Activated gamma-delta T cell (primary cell): ENCODE measurements around the gene DAPK2.

Experiments
- DNase-seq: peaks from one replicate; lab custom pipeline; 2025; lab: John Stamatoyannopoulos, UW

DAPK2 gene

GRCh38 chr15:63893866-63894661, 152.2 kb downstream of the DAPK2 start:
- DNase-seq: no peak

DNA sequence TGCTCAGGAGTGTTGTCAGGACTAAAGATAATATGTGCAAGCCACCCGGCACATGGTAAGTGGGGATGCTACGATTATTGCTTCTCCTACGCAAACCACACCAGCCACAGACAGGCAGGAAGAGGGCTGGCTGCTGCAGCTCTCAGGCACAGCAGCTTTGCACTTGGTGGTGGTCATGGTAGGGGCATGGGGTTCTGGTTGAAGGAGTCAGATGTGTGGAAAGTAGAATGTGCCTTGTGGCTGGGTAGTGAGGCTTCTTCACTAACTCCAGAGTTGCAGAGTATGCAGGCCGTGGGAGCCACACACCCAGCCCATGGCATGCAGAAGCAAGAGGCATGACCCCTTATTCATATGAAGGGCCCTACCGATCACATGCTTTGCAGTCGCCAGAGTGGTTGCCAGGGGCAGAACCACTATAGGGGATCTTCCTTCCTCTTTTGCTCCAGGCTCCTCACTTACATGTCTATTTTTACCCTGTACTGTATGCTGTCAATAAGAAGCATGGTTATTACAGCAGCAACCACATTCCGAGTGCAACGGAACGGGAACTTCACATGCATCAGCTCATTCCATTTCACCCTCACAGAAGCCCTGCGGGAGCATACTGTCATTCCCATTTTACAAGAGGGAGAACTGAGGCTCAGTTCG, 153.4 kb downstream of the DAPK2 start:
- DNase-seq: no peak

- no peak for DNase-seq
Measured at GRCh38 chr15:63891768-63892133, 154.5 kb downstream of the DAPK2 start.

DNA sequence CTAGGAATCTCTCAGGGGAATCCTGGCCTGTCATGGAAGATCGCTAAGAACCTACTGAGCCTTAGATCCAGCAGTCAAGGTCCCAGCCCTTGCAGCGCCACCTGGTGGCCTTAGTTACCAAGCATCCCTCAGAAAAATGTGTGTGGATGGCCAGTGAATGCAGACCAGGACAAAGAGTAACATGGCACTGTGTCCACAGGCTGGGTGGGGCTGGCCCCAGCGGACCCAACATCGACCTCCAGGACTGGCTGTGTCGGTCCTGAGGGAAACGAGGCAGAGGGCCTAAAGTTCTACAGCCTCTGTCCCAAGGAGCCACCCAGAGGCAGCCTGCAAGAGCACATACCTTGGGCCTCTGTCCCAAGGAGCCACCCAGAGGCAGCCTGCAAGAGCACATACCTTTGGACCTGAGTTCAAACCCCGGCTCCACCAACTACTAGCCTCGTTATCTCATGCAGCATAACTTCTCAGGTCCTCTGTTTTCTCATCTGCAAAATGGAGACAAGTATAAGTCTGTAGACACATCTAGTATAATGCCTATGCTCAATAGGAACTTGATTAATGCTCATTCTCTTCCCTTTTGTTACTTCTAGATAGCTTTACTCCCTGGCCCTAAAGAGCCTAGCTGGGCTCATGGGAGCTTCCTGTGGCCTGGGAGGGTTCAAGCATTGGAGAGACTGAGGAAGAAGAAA, 155.1 kb downstream of the DAPK2 start:
- no peak for DNase-seq

GRCh38 chr15:63890617-63891016, 155.7 kb downstream of the DAPK2 start:
- DNase-seq: no peak

DNA sequence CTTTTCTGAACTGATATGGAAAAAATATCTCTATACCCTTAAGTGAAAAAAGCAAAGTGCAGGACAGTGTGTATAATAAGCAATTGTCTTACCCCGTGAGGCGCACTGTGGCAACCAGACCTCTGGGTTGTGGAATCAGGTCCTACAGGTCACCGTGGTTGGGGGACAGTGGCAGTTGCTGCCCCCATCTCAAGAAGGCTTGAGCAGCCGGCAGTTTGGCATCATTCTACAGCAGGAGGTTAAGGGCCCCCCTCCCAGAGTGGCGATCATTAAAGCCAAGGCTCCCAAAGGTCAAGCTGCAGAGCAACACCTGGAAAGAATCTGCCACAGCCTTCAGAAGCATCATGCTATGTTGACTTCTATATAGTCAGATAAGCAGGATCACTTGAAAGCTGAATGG, 156.5 kb downstream of the DAPK2 start:
- no peak for DNase-seq

- DNase-seq: no peak
Measured at GRCh38 chr15:63888823-63889222, 157.5 kb downstream of the DAPK2 start.

DNA sequence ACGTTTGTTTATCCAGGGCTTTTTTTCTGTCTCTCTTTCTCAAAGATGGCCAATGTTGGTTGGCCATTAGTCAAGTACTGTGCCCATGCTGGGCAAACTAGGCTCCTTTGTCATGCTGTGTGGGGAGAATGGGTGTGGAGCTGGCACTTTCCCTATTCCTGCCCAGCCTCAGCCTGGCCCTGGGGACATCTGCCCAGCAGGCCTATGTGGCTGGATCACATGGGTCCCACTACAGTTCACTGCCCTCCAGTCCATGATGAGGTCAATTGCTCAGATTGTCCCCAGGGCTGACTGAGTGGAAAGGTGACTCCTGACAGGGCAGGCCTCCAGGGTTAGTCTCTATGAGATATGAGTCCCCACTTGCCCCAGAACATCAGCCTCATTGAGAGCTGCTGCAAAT, 158.1 kb downstream of the DAPK2 start:
- DNase-seq: no peak

DNA sequence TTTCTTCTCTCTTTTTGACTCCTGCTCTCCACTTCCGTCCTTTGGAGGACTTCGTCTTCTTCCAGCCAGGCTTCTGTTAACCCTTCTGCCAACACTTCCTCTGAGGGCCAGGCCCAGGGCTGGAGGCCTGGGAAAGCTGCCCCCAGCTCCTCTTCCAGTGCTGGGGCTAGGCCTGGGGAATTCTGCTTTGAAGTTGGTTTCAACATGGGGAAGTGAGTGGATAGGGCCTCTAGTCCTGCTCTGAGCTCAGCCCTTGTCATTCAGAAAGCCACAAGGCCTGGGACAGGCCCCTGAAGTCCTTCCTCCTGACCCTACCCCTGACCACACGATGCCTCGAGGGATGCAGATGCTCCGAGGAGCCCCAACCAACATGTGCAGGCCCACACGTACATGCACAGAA, 158.7 kb downstream of the DAPK2 start:
- no peak for DNase-seq

DNA sequence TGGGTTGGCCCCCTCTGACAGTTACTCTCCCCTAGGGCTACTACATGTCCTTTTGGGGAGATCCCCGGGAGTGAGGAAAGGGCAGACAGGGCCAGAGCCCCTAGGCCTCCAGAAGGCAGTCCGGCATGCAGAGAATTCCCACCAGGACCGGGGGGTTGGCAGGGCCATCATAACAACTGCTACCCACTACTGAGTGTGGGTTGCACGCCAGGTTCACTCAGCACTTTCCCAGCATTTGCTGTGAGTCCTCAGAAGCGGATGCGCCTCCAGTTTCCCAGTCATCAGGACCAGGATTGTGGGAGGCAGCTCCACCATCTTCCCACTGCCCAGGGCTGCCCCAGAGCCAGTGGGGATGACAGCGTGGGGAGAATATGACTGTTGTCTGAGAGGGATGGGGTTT, 161.3 kb downstream of the DAPK2 start:
- DNase-seq: no peak

DNA sequence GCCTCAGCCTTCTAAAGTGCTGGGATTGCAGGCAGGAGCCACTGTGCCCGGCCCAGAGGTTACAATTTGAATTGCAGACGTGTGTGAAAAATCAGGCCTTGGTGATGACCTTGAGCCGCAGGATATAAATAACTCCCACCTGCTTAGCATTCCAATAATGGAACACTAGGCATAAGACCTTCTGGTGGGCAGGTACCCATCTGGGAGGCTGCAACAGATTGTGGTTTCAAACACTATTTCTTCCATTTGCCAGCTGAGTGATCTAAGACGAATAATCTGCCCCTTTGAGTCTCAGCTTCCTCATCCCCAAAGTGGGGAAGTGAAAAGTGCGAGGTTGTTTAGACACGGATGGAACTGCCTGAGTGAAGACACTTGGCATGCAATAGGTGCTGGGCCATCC, 164.9 kb downstream of the DAPK2 start:
- no peak for DNase-seq

DNA sequence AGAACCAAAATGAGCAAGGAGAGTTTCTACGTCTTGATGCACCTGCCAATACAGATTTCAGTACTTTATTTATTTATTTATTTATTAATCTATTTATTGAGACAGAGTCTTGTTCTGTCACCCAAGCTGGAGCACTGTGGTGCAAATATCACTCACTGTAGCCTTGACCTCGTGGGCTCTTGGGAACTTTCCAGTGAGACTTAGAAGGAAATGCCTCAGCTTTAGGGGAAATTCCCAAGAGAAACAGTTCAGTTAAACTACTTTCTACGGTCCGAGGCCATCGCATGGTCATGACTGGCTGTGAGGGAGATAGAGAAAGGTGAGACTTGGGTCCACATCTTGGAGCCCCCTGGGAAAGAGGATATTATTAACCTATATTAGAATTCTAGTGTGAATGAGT, 165.5 kb downstream of the DAPK2 start:
- DNase-seq: no peak

DNA sequence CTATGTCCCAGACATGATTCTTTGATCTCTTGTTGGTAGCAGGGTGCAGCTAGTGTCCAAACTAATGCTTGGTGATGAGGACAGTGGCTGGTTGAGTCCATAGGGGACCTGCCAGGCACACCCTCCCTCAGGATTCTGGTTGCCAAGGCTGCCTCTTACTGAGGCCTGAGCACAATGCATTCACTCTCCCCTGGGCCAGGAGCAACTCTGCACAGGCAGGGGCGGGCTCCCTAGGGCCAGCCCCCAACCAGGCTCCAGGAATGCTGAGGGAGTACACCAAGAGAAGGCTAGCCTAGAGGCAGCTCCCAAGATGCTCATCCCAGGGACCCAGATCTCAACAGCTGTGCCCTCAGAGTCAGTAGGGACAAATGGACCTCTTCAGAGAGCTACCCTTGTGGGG, 166.3 kb downstream of the DAPK2 start:
- no peak for DNase-seq

GRCh38 chr15:63879211-63879610, 167.1 kb downstream of the DAPK2 start:
- no peak for DNase-seq

DNA sequence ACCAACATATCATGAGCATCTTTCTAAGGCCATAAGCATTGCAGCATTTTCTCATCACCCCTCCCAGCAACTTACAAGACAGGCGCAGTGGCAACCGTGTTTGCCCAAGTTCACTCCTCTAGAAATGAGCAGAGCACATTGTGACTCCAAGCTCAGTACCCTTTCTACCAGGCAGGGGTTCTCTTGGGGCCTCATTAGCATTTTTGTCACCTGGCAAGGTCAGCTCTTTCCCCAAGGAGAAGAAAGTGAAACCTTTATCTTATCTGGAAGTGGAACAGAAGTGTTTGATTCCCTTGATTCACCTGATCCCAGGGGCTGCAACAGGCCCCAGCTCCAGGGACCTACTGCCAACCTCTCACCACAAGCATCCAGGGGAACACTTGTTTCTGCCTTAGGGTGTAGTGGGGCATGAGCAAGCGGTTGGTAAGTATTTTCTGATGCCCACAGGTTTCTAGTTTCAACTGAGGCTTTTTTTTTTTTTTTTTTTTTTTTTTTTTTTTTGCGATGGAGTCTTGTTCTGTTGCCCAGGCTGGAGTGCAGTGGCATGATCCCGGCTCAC, 168.5 kb downstream of the DAPK2 start:
- no peak for DNase-seq

DNA sequence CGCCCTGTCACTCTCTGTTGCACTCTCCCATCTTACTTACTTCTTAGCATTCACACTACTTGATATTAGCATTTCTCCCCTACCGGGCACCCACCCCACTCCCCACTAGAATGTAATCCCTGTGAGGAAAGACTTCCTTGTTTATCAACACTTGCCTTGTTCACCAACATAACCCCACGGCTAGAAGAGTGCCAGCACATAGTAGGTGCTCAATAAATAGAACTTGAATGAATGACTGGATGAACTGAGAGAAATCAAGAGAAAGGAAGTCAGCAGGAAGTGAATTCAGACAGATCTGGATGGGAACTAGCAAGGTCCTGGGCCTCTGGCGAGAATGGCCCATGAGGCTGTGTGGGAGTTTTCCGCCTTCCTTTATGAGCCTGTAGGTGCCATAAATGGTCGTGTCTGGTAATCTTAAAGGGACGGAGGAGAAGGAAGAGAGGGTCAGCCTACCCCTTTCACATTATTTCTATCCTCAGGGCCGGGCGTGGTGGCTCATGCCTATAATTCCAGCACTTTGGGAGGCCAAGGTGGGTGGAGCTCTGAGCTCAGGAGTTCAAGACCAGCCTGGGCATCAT, 170.1 kb downstream of the DAPK2 start:
- DNase-seq: no peak

- DNase-seq: no peak
Measured at GRCh38 chr15:63874616-63875015, 171.7 kb downstream of the DAPK2 start.

- DNase-seq: no peak
Measured at GRCh38 chr15:63872759-63873510, 173.3 kb downstream of the DAPK2 start.

DNA sequence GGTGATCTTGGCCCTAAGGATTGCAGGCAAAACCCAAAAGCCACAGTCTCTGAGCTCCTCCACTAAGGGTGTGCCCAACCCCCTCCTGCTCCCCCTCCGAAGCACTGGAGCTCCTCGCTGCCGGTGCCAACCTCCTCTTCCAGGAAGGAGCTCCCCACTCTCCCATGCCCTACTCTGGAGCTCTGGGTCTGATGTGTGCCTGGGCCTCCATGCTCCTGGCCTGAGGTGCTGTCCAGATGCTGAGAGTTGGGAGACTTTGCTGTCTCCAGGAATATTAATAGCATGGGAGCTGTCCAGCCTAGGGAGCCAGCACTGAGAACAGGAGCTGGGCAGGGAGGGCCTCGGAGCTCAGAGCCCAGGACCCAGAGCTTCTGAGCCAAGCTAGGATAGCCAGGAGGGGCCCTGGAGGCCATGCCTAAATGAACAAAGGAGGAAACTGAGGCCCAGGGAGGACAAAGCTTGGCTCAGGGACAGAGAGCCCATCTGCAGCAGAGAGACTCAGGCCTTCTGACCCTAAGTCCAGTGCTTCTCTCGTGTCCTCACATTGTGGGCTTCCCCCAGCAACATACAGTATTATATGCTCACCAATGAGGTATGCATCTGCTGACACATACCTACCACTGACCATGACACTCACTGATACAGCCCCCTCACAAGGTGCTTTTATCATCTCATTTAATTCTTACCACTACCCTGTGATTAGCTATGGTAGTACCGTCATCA, 175.6 kb downstream of the DAPK2 start:
- no peak for DNase-seq

GRCh38 chr15:63870043-63870394, 176.3 kb downstream of the DAPK2 start:
- DNase-seq: no peak

GRCh38 chr15:63869371-63870042, 176.8 kb downstream of the DAPK2 start:
- DNase-seq: no peak
